GM23338 (cell line): ENCODE measurements around the gene LRRC47. TPM values are rescaled to one million over a fixed set of nuclear protein-coding genes. Genes with fewer than 3 reads are reported as not detected.

Experiments
- ATAC-seq: fragments of 200-7000 bp; cut with Tn5 transposase; 3 replicates; pipeline ENCODE4 v1.9.1; 2020
- DNase-seq: peaks from one replicate; pipeline ENCODE4 v3.0.0-alpha.2; 2015; ENCODE audit warnings: low spot score
- H2AFZ ChIP-seq: fragments of 200-600 bp; sonication (generic); 2 replicates; pipeline ENCODE4 v1.8.0; 2016; ENCODE audit warnings: antibody characterized with exemption, mild to moderate bottlenecking, moderate library complexity
- H3F3A ChIP-seq: fragments of 200-600 bp; sonication (generic); replicated peaks from 2 replicates; pipeline ENCODE4 v1.8.0; 2017; ENCODE audit warnings: antibody characterized with exemption, mixed run types, low read depth
- H3K27ac ChIP-seq: fragments of 200-600 bp; sonication (generic); 2 replicates; pipeline ENCODE4 v1.6.1; 2016; ENCODE audit warnings: low read depth
- H3K27me3 ChIP-seq: fragments of 200-600 bp; sonication (generic); 2 replicates; pipeline ENCODE4 v1.8.0; 2016; ENCODE audit warnings: mild to moderate bottlenecking, mixed run types, moderate library complexity; ENCODE audit not compliant: insufficient read depth
- H3K36me3 ChIP-seq: fragments of 200-600 bp; sonication (generic); 2 replicates; pipeline ENCODE4 v1.8.0; 2016; ENCODE audit warnings: mild to moderate bottlenecking; ENCODE audit not compliant: insufficient read depth
- H3K4me1 ChIP-seq: fragments of 200-600 bp; sonication (generic); 2 replicates; pipeline ENCODE4 v1.8.0; 2016; ENCODE audit warnings: mild to moderate bottlenecking, moderate library complexity; ENCODE audit not compliant: insufficient read depth
- H3K4me2 ChIP-seq: fragments of 200-600 bp; sonication (generic); 2 replicates; pipeline ENCODE4 v1.7.1; 2017; ENCODE audit warnings: mixed run types
- H3K4me3 ChIP-seq: fragments of 200-600 bp; sonication (generic); 2 replicates; pipeline ENCODE4 v1.6.1; 2016; ENCODE audit warnings: mixed run types
- H3K79me2 ChIP-seq: fragments of 200-600 bp; sonication (generic); replicated peaks from 2 replicates; pipeline ENCODE4 v1.8.0; 2017; ENCODE audit warnings: mild to moderate bottlenecking; ENCODE audit not compliant: insufficient read depth
- H3K9me2 ChIP-seq: fragments of 200-600 bp; sonication (generic); 2 replicates; pipeline ENCODE4 v1.8.0; 2017; ENCODE audit not compliant: insufficient read depth
- H4K20me1 ChIP-seq: fragments of 200-600 bp; sonication (generic); replicated peaks from 2 replicates; pipeline ENCODE4 v1.8.0; 2017; ENCODE audit warnings: mild to moderate bottlenecking; ENCODE audit not compliant: insufficient read depth
- H3K27ac Mint-ChIP-seq: 2 replicates; pipeline ENCODE4 v1.8.0; 2020; ENCODE audit warnings: inconsistent platforms, mild to moderate bottlenecking, moderate library complexity, mixed read lengths
- H3K27me3 Mint-ChIP-seq: 3 replicates; pipeline ENCODE4 v1.8.0; 2022; ENCODE audit warnings: low read depth, mild to moderate bottlenecking, moderate library complexity, mixed read lengths, inconsistent platforms; ENCODE audit not compliant: insufficient read depth, poor library complexity
- H3K36me3 Mint-ChIP-seq: 3 replicates; pipeline ENCODE4 v1.8.0; 2021; ENCODE audit warnings: low read depth, mild to moderate bottlenecking, inconsistent platforms, moderate library complexity, mixed read lengths
- H3K4me1 Mint-ChIP-seq: 3 replicates; pipeline ENCODE4 v1.8.0; 2020; ENCODE audit warnings: mild to moderate bottlenecking, inconsistent platforms, mixed read lengths
- H3K4me3 Mint-ChIP-seq: 3 replicates; pipeline ENCODE4 v1.8.0; 2021; ENCODE audit warnings: moderate library complexity, mild to moderate bottlenecking, inconsistent platforms, mixed read lengths
- H3K9me3 Mint-ChIP-seq: 3 replicates; pipeline ENCODE4 v1.8.0; 2020; ENCODE audit warnings: moderate library complexity, mild to moderate bottlenecking, inconsistent platforms, mixed read lengths
- CREB1 ChIP-seq: fragments of 250-450 bp; sonication (Bioruptor Pico); IDR thresholded peaks from 2 replicates; pipeline ENCODE4 v1.5.0; 2020; ENCODE audit warnings: low read depth, mild to moderate bottlenecking, moderate library complexity
- CTCF ChIP-seq, 2 experiments: fragments of 200-600 bp in 1 of 2; sonication (generic) in 1 of 2; conservative IDR thresholded peaks; 2 replicates each; pipeline versions ENCODE4 v1.5.1 to v1.6.1; 2016 to 2017; ENCODE audit warnings: antibody characterized with exemption in 2 of 2, low read depth in 2 of 2, mild to moderate bottlenecking in 2 of 2, moderate library complexity in 1 of 2
- ETS1 ChIP-seq: IDR thresholded peaks from 2 replicates; pipeline ENCODE4 v1.6.1; 2016; ENCODE audit warnings: antibody characterized with exemption
- EZH2 ChIP-seq: fragments of 200-600 bp; sonication (generic); IDR thresholded peaks from one replicate; pipeline ENCODE4 v1.8.0; 2017; ENCODE audit warnings: antibody characterized with exemption, mild to moderate bottlenecking, low read depth; ENCODE audit not compliant: unreplicated experiment
- EZH2phosphoT487 ChIP-seq: fragments of 200-600 bp; sonication (generic); IDR thresholded peaks from one replicate; pipeline ENCODE4 v1.8.1; 2018; ENCODE audit warnings: antibody characterized with exemption; ENCODE audit not compliant: unreplicated experiment
- JUNB ChIP-seq: IDR thresholded peaks from one replicate; pipeline ENCODE4 v1.6.1; 2016; ENCODE audit warnings: antibody characterized with exemption; ENCODE audit not compliant: unreplicated experiment
- NANOG ChIP-seq: IDR thresholded peaks from 2 replicates; pipeline ENCODE4 v1.6.1; 2016; ENCODE audit warnings: antibody characterized with exemption, borderline replicate concordance
- POLR2AphosphoS5 ChIP-seq: IDR thresholded peaks from 2 replicates; pipeline ENCODE4 v1.6.1; 2016; ENCODE audit warnings: antibody characterized with exemption, low read depth
- REST ChIP-seq: IDR thresholded peaks from one replicate; pipeline ENCODE4 v1.6.1; 2018; ENCODE audit warnings: antibody characterized with exemption; ENCODE audit not compliant: unreplicated experiment
- STAT1 ChIP-seq: IDR thresholded peaks from one replicate; pipeline ENCODE4 v1.6.1; 2016; ENCODE audit warnings: antibody characterized with exemption; ENCODE audit not compliant: unreplicated experiment
- ZNF114 ChIP-seq: fragments of 250-450 bp; sonication (Bioruptor Pico); IDR thresholded peaks from 2 replicates; pipeline ENCODE4 v1.5.0; 2020; ENCODE audit warnings: mild to moderate bottlenecking, moderate library complexity
- ZNF331 ChIP-seq: fragments of 250-450 bp; sonication (Bioruptor Pico); IDR thresholded peaks from 2 replicates; pipeline ENCODE4 v1.5.0; 2020; ENCODE audit warnings: low read depth, mild to moderate bottlenecking, moderate library complexity
- polyA plus RNA-seq: library from polyadenylated mRNA; unstranded; fragments of >200 nt; fragmentation: Nextera tagmentation; extraction: Ambion mirVana; gene quantifications from 2 replicates; pipeline ENCODE4 v1.2.1, GENCODE V29; 2016
- total RNA-seq: library from RNA; depleted of rRNA; stranded (reverse); fragments of >200 nt; shearing (Covaris generic); gene quantifications from 2 replicates; pipeline ENCODE4 v1.2.3, GENCODE V29; 2014
- TF ChIP-seq, protein P1 (sequence below): fragments of 250-450 bp; sonication (Bioruptor Pico); IDR thresholded peaks from 2 replicates; pipeline ENCODE4 v1.5.0; 2020; ENCODE audit warnings: mild to moderate bottlenecking, moderate library complexity

Gene LRRC47
- total and polyA plus RNA-seq, 2 experiments from 2014 or later: 15.8 to 76.8 TPM

GRCh38 chr1:3822421-3822820 is 26.1 kb upstream of the LRRC47 start (continued):
- no peak for TF ChIP-seq NANOG
- no peak for TF ChIP-seq STAT1
- TF ChIP-seq ZNF114: no peak

- no peak for DNase-seq
- no peak overlapping the region for H3K27ac ChIP-seq
- no peak for TF ChIP-seq ETS1
- no peak for TF ChIP-seq CREB1
- no peak for TF ChIP-seq REST
- TF ChIP-seq POLR2AphosphoS5: no peak
- no peak for TF ChIP-seq STAT1
- no peak for TF ChIP-seq EZH2
- TF ChIP-seq EZH2phosphoT487: no peak
- no peak for TF ChIP-seq CTCF (conservative IDR thresholded peaks at IDR 0.05; ENCODE audit: low read depth in 2 of 2)
- TF ChIP-seq, protein P1, sequence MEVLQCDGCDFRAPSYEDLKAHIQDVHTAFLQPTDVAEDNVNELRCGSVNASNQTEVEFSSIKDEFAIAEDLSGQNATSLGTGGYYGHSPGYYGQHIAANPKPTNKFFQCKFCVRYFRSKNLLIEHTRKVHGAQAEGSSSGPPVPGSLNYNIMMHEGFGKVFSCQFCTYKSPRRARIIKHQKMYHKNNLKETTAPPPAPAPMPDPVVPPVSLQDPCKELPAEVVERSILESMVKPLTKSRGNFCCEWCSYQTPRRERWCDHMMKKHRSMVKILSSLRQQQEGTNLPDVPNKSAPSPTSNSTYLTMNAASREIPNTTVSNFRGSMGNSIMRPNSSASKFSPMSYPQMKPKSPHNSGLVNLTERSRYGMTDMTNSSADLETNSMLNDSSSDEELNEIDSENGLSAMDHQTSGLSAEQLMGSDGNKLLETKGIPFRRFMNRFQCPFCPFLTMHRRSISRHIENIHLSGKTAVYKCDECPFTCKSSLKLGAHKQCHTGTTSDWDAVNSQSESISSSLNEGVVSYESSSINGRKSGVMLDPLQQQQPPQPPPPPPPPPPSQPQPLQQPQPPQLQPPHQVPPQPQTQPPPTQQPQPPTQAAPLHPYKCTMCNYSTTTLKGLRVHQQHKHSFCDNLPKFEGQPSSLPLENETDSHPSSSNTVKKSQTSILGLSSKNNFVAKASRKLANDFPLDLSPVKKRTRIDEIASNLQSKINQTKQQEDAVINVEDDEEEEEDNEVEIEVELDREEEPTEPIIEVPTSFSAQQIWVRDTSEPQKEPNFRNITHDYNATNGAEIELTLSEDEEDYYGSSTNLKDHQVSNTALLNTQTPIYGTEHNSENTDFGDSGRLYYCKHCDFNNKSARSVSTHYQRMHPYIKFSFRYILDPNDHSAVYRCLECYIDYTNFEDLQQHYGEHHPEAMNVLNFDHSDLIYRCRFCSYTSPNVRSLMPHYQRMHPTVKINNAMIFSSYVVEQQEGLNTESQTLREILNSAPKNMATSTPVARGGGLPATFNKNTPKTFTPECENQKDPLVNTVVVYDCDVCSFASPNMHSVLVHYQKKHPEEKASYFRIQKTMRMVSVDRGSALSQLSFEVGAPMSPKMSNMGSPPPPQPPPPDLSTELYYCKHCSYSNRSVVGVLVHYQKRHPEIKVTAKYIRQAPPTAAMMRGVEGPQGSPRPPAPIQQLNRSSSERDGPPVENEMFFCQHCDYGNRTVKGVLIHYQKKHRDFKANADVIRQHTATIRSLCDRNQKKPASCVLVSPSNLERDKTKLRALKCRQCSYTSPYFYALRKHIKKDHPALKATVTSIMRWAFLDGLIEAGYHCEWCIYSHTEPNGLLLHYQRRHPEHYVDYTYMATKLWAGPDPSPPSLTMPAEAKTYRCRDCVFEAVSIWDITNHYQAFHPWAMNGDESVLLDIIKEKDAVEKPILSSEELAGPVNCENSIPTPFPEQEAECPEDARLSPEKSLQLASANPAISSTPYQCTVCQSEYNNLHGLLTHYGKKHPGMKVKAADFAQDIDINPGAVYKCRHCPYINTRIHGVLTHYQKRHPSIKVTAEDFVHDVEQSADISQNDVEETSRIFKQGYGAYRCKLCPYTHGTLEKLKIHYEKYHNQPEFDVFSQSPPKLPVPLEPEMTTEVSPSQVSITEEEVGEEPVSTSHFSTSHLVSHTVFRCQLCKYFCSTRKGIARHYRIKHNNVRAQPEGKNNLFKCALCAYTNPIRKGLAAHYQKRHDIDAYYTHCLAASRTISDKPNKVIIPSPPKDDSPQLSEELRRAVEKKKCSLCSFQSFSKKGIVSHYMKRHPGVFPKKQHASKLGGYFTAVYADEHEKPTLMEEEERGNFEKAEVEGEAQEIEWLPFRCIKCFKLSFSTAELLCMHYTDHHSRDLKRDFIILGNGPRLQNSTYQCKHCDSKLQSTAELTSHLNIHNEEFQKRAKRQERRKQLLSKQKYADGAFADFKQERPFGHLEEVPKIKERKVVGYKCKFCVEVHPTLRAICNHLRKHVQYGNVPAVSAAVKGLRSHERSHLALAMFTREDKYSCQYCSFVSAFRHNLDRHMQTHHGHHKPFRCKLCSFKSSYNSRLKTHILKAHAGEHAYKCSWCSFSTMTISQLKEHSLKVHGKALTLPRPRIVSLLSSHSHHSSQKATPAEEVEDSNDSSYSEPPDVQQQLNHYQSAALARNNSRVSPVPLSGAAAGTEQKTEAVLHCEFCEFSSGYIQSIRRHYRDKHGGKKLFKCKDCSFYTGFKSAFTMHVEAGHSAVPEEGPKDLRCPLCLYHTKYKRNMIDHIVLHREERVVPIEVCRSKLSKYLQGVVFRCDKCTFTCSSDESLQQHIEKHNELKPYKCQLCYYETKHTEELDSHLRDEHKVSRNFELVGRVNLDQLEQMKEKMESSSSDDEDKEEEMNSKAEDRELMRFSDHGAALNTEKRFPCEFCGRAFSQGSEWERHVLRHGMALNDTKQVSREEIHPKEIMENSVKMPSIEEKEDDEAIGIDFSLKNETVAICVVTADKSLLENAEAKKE (CRISPR knock-in tag): no peak
- no peak for TF ChIP-seq ZNF331 (CRISPR knock-in tag)
- no peak for TF ChIP-seq JUNB
- TF ChIP-seq ZNF114: no peak
- no peak for TF ChIP-seq NANOG
- H3F3A ChIP-seq: no peaks in the 10 kb centered on the region
- Mint-ChIP-seq H3K27ac (peak overlapping the region; percentile 79), H3K4me1 (no peaks in the 10 kb centered on the region; the same call in 2 of the 3 replicates), H3K36me3 (peaks cover 18% of the 10 kb centered on the region), H3K27me3 (peaks cover 6% of the 10 kb centered on the region), H3K9me3 (no peaks in the 10 kb centered on the region), H3K4me3 (no peak overlapping the region)
- H3K27me3 ChIP-seq: no peaks in the 10 kb centered on the region
- no peak overlapping the region for H2AFZ ChIP-seq
- H3K4me3 ChIP-seq: no peak overlapping the region
- no peaks in the 10 kb centered on the region for H4K20me1 ChIP-seq
- H3K79me2 ChIP-seq: no peaks in the 10 kb centered on the region
- no peak for ATAC-seq
- no peaks in the 10 kb centered on the region for H3K9me2 ChIP-seq
- H3K36me3 ChIP-seq: no peaks in the 10 kb centered on the region
- H3K4me1 ChIP-seq: no peaks in the 10 kb centered on the region
- no peak overlapping the region for H3K4me2 ChIP-seq
Measured at GRCh38 chr1:3821908-3822307, 25.6 kb upstream of the LRRC47 start.
